GM12878 (cell line): ENCODE measurements around the gene ULK4.

Experiments used
- BCL11A ChIP-seq: IDR thresholded peaks from 2 replicates; pipeline ENCODE4 v1.6.1; 2011; ENCODE audit warnings: low read depth, low read length
- CREB1 ChIP-seq: IDR thresholded peaks from 2 replicates; pipeline ENCODE4 v1.6.1; 2012; ENCODE audit warnings: low read depth, mild to moderate bottlenecking, inconsistent platforms
- HDGF ChIP-seq: fragments of 450-650 bp; IDR thresholded peaks from 2 replicates; pipeline ENCODE4 v1.6.1; 2016; ENCODE audit warnings: antibody characterized with exemption
- JUNB ChIP-seq: IDR thresholded peaks from 2 replicates; pipeline ENCODE4 v1.6.1; 2016; ENCODE audit warnings: antibody characterized with exemption, mild to moderate bottlenecking
- TAF1 ChIP-seq: IDR thresholded peaks from 2 replicates; pipeline ENCODE4 v1.6.1; 2011; ENCODE audit warnings: mild to moderate bottlenecking, low read depth, low read length, borderline replicate concordance
- TF ChIP-seq, protein P1 (sequence below), 3 experiments: IDR thresholded peaks in 2 of 3; conservative IDR thresholded peaks in 1 of 3; 2 replicates each; pipeline ENCODE4 v1.5.1; 2011; ENCODE audit warnings: low read depth in 3 of 3, low read length in 3 of 3, mild to moderate bottlenecking in 3 of 3, control low read depth in 2 of 3, moderate library complexity in 2 of 3, inconsistent platforms in 1 of 3, mixed read lengths in 1 of 3; ENCODE audit not compliant: control insufficient read depth in 2 of 3, insufficient read depth in 1 of 3; ENCODE audit errors: extremely low read depth in 1 of 3
- TF ChIP-seq, protein P2 (sequence below): fragments of 450-650 bp; formaldehyde crosslinking; IDR thresholded peaks from 2 replicates; pipeline ENCODE4 v1.4.0; 2022; ENCODE audit warnings: mild to moderate bottlenecking, moderate library complexity

DNA sequence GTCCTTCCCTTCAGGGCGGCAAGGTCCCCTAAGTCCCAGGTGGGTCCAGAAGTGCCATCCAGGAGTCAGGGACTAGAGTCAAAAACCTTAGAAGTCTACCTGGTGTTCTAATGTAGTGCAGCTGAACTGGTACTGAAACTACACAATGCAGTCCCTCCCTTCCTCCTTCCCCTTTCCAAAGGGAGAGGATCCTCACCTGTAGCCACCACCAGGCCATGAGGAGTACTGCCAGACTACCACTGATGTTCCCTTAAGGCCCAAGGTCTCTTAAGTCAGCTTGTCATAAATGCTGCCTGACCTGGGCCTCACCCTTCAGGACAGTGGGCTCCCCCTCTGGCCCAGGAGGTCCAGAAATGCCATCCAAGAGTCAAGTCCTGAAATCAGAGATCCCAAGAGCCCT is 98.9 kb downstream of the ULK4 start:
- TF ChIP-seq, protein P1, sequence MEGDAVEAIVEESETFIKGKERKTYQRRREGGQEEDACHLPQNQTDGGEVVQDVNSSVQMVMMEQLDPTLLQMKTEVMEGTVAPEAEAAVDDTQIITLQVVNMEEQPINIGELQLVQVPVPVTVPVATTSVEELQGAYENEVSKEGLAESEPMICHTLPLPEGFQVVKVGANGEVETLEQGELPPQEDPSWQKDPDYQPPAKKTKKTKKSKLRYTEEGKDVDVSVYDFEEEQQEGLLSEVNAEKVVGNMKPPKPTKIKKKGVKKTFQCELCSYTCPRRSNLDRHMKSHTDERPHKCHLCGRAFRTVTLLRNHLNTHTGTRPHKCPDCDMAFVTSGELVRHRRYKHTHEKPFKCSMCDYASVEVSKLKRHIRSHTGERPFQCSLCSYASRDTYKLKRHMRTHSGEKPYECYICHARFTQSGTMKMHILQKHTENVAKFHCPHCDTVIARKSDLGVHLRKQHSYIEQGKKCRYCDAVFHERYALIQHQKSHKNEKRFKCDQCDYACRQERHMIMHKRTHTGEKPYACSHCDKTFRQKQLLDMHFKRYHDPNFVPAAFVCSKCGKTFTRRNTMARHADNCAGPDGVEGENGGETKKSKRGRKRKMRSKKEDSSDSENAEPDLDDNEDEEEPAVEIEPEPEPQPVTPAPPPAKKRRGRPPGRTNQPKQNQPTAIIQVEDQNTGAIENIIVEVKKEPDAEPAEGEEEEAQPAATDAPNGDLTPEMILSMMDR (IDR thresholded peaks at IDR 0.05 in 2 of 3, conservative IDR thresholded peaks at IDR 0.05 in 1 of 3; ENCODE audit: control insufficient read depth in 2 of 3, extremely low read depth in 1 of 3, insufficient read depth in 1 of 3, low read depth in 3 of 3, low read length in 3 of 3), result 0 out of 6 replicates have a peak, but pooled peaks of 1 of the 3 experiments have one; percentile 10
- TF ChIP-seq CREB1, result no peak
- TF ChIP-seq TAF1, result no peak
- no peak for TF ChIP-seq JUNB
- no peak for TF ChIP-seq BCL11A
- TF ChIP-seq, protein P2, sequence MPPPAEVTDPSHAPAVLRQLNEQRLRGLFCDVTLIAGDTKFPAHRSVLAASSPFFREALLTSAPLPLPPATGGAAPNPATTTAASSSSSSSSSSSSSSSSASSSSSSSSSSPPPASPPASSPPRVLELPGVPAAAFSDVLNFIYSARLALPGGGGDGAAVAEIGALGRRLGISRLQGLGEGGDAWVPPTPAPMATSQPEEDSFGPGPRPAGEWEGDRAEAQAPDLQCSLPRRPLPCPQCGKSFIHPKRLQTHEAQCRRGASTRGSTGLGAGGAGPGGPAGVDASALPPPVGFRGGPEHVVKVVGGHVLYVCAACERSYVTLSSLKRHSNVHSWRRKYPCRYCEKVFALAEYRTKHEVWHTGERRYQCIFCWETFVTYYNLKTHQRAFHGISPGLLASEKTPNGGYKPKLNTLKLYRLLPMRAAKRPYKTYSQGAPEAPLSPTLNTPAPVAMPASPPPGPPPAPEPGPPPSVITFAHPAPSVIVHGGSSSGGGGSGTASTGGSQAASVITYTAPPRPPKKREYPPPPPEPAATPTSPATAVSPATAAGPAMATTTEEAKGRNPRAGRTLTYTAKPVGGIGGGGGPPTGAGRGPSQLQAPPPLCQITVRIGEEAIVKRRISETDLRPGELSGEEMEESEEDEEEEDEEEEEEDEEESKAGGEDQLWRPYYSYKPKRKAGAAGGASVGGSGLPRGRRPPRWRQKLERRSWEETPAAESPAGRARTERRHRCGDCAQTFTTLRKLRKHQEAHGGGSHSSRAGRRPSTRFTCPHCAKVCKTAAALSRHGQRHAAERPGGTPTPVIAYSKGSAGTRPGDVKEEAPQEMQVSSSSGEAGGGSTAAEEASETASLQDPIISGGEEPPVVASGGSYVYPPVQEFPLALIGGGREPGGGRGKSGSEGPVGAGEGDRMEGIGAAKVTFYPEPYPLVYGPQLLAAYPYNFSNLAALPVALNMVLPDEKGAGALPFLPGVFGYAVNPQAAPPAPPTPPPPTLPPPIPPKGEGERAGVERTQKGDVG (CRISPR knock-in tag), result no peak
- no peak for TF ChIP-seq HDGF
